HG02852 (cell line): ENCODE data around the gene CRYGD.
A peak's percentile ranks its signal among the peaks of the same experiment; 100 is the strongest.

ENCODE experiments used
- ATAC-seq: cut with Tn5 transposase; IDR thresholded peaks from one replicate; pipeline ENCODE4 v1.9.1; 2021; ENCODE audit warnings: mild to moderate bottlenecking, moderate library complexity; ENCODE audit not compliant: unreplicated experiment

Gene CRYGD

GRCh38 chr2:208090420-208090819 is 33.9 kb downstream of the CRYGD start:
- ATAC-seq: no peak

GRCh38 chr2:208086029-208086428 is 38.3 kb downstream of the CRYGD start:
- ATAC-seq: no peak

GRCh38 chr2:208083807-208084206 is 40.5 kb downstream of the CRYGD start:
- ATAC-seq: no peak

- no peak for ATAC-seq
These were observed 47.0 kb downstream of the CRYGD start for GRCh38 chr2:208077276-208077675.

GRCh38 chr2:208074610-208075356 is 49.5 kb downstream of the CRYGD start:
- ATAC-seq: no peak

GRCh38 chr2:208072250-208072892 is 52.0 kb downstream of the CRYGD start:
- ATAC-seq: peak; percentile 86
